WTC11 (cell line): ENCODE data around the gene PMM1. TPM values are rescaled to one million over a fixed set of nuclear protein-coding genes. Genes with fewer than 3 reads are reported as not detected.

Experiments
- ATAC-seq: fragments of 200-7000 bp; cut with Tn5 transposase; 2 replicates; pipeline ENCODE4 v1.10.0; 2021; ENCODE audit warnings: mild to moderate bottlenecking, moderate library complexity
- CTCF ChIA-PET: fragments of 300-600 bp; sonication (Branson Sonifier 250); formaldehyde crosslinking; loops from one replicate; lab custom pipeline; 2021; ENCODE audit warnings: antibody characterized with exemption; lab: Charles Lee
- POLR2A ChIA-PET: fragments of 350-600 bp; sonication (Branson Sonifier 250); formaldehyde crosslinking; loops from one replicate; lab custom pipeline; 2021; ENCODE audit warnings: antibody characterized with exemption; lab: Charles Lee
- DNase-seq: peaks from one replicate; pipeline ENCODE4 v3.0.0; 2021; ENCODE audit warnings: low spot score
- H3K27ac Mint-ChIP-seq: 2 replicates; pipeline ENCODE4 v1.8.0; 2021; ENCODE audit warnings: mixed read lengths
- H3K27me3 Mint-ChIP-seq: 2 replicates; pipeline ENCODE4 v1.8.0; 2021; ENCODE audit warnings: low read depth, mild to moderate bottlenecking, moderate library complexity, mixed read lengths
- H3K36me3 Mint-ChIP-seq: 2 replicates; pipeline ENCODE4 v1.8.0; 2021; ENCODE audit warnings: mixed read lengths
- H3K4me1 Mint-ChIP-seq: 2 replicates; pipeline ENCODE4 v1.8.0; 2022; ENCODE audit warnings: mixed read lengths
- H3K4me3 Mint-ChIP-seq: 2 replicates; pipeline ENCODE4 v1.8.0; 2021; ENCODE audit warnings: mild to moderate bottlenecking, moderate library complexity, mixed read lengths
- H3K9me3 Mint-ChIP-seq: 2 replicates; pipeline ENCODE4 v1.8.0; 2021; ENCODE audit warnings: mixed read lengths
- CREM ChIP-seq: sonication (generic); formaldehyde crosslinking; IDR thresholded peaks from 2 replicates; pipeline ENCODE4 v1.8.1; 2022; ENCODE audit warnings: mild to moderate bottlenecking, missing genetic modification reagents, moderate library complexity
- ELF4 ChIP-seq: sonication (generic); formaldehyde crosslinking; IDR thresholded peaks from 2 replicates; pipeline ENCODE4 v1.8.1; 2022; ENCODE audit warnings: low read depth, mild to moderate bottlenecking, moderate library complexity, missing genetic modification reagents
- GABPB1 ChIP-seq: sonication (generic); formaldehyde crosslinking; IDR thresholded peaks from 2 replicates; pipeline ENCODE4 v1.8.1; 2023; ENCODE audit warnings: mild to moderate bottlenecking, missing genetic modification reagents
- GRHL2 ChIP-seq: fragments of 250-450 bp; sonication (Bioruptor Pico); IDR thresholded peaks from 2 replicates; pipeline ENCODE4 v1.8.0; 2022; ENCODE audit warnings: mild to moderate bottlenecking, moderate library complexity; ENCODE audit not compliant: insufficient replicate concordance, severe bottlenecking
- JUN ChIP-seq: sonication (generic); formaldehyde crosslinking; IDR thresholded peaks from 2 replicates; pipeline ENCODE4 v1.8.0; 2023; ENCODE audit warnings: mild to moderate bottlenecking, missing genetic modification reagents
- MYBL2 ChIP-seq: sonication (generic); formaldehyde crosslinking; IDR thresholded peaks from 2 replicates; pipeline ENCODE4 v1.8.1; 2023; ENCODE audit warnings: mild to moderate bottlenecking, moderate library complexity, missing genetic modification reagents
- NR1H2 ChIP-seq: sonication (generic); formaldehyde crosslinking; IDR thresholded peaks from 2 replicates; pipeline ENCODE4 v1.9.0; 2021; ENCODE audit warnings: mild to moderate bottlenecking, moderate library complexity, missing genetic modification reagents
- OVOL2 ChIP-seq: fragments of 250-450 bp; sonication (Bioruptor Pico); IDR thresholded peaks from 2 replicates; pipeline ENCODE4 v1.9.0; 2021; ENCODE audit warnings: mild to moderate bottlenecking, borderline replicate concordance
- PRRX2 ChIP-seq: fragments of 250-450 bp; sonication (Bioruptor Pico); IDR thresholded peaks from 2 replicates; pipeline ENCODE4 v1.8.0; 2021; ENCODE audit warnings: mild to moderate bottlenecking
- RELA ChIP-seq: sonication (generic); formaldehyde crosslinking; IDR thresholded peaks from 2 replicates; pipeline ENCODE4 v1.8.1; 2022; ENCODE audit warnings: missing genetic modification reagents, mild to moderate bottlenecking, borderline replicate concordance
- SP1 ChIP-seq: sonication (generic); formaldehyde crosslinking; conservative IDR thresholded peaks from 2 replicates; pipeline ENCODE4 v1.8.1; 2022; ENCODE audit warnings: missing genetic modification reagents
- TEAD1 ChIP-seq: sonication (generic); formaldehyde crosslinking; IDR thresholded peaks from 2 replicates; pipeline ENCODE4 v1.8.0; 2022; ENCODE audit warnings: mild to moderate bottlenecking, missing genetic modification reagents
- ZBTB21 ChIP-seq: sonication (generic); formaldehyde crosslinking; IDR thresholded peaks from 2 replicates; pipeline ENCODE4 v1.8.1; 2023; ENCODE audit warnings: mild to moderate bottlenecking, missing genetic modification reagents, borderline replicate concordance
- ZNF138 ChIP-seq: sonication (generic); formaldehyde crosslinking; conservative IDR thresholded peaks from 2 replicates; pipeline ENCODE4 v1.8.1; 2022; ENCODE audit warnings: mild to moderate bottlenecking, moderate library complexity, missing genetic modification reagents
- ZNF317 ChIP-seq: sonication (generic); formaldehyde crosslinking; IDR thresholded peaks from 2 replicates; pipeline ENCODE4 v1.8.1; 2023; ENCODE audit warnings: low read depth, mild to moderate bottlenecking, moderate library complexity, missing genetic modification reagents, borderline replicate concordance
- total RNA-seq: library from RNA; stranded (reverse); gene quantifications from 3 replicates; pipeline ENCODE4 v1.2.3, GENCODE V29; 2021
- TF ChIP-seq, protein P1 (sequence below): sonication (generic); formaldehyde crosslinking; IDR thresholded peaks from 2 replicates; pipeline ENCODE4 v1.8.1; 2023; ENCODE audit warnings: mild to moderate bottlenecking, missing genetic modification reagents, borderline replicate concordance
- TF ChIP-seq, protein P2 (sequence below): sonication (generic); formaldehyde crosslinking; IDR thresholded peaks from 2 replicates; pipeline ENCODE4 v1.8.0; 2022; ENCODE audit warnings: mild to moderate bottlenecking, missing genetic modification reagents
- TF ChIP-seq, protein P3 (sequence below): sonication (generic); formaldehyde crosslinking; IDR thresholded peaks from 2 replicates; pipeline ENCODE4 v1.8.1; 2023; ENCODE audit warnings: mild to moderate bottlenecking, missing genetic modification reagents
- TF ChIP-seq, protein P4 (sequence below): sonication (generic); formaldehyde crosslinking; conservative IDR thresholded peaks from 2 replicates; pipeline ENCODE4 v1.8.1; 2022; ENCODE audit warnings: mild to moderate bottlenecking, missing genetic modification reagents
- TF ChIP-seq, protein P5 (sequence below): sonication (generic); formaldehyde crosslinking; IDR thresholded peaks from 2 replicates; pipeline ENCODE4 v1.8.0; 2023; ENCODE audit warnings: missing genetic modification reagents
- TF ChIP-seq, protein P6 (sequence below): sonication (generic); formaldehyde crosslinking; IDR thresholded peaks from 2 replicates; pipeline ENCODE4 v1.8.1; 2023; ENCODE audit warnings: mild to moderate bottlenecking, moderate library complexity, missing genetic modification reagents

Gene PMM1
- total RNA-seq, 1 experiment from 2014 or later, result 15.7 TPM

DNA sequence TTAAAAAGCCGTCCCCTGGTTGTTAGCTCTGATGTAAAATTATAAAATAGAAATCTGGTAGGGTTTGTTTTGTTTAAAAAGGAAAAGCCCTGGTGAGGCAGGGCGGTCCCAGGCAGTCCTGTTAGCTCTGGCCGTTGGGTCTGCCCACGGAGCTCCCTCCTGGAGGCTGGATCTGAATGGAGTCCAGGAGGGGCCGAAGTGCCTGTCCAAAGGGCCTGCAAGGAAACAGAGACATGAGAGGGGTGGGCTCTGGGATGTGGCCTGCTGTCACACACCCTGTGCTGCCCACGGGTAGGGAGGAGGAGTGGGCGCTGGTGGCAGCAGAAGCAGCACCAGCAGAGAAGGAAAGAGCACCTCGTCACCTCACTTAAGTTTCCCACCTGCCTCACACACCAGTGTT is 11.3 kb upstream of the PMM1 start (continued):
- TF ChIP-seq, protein P1, sequence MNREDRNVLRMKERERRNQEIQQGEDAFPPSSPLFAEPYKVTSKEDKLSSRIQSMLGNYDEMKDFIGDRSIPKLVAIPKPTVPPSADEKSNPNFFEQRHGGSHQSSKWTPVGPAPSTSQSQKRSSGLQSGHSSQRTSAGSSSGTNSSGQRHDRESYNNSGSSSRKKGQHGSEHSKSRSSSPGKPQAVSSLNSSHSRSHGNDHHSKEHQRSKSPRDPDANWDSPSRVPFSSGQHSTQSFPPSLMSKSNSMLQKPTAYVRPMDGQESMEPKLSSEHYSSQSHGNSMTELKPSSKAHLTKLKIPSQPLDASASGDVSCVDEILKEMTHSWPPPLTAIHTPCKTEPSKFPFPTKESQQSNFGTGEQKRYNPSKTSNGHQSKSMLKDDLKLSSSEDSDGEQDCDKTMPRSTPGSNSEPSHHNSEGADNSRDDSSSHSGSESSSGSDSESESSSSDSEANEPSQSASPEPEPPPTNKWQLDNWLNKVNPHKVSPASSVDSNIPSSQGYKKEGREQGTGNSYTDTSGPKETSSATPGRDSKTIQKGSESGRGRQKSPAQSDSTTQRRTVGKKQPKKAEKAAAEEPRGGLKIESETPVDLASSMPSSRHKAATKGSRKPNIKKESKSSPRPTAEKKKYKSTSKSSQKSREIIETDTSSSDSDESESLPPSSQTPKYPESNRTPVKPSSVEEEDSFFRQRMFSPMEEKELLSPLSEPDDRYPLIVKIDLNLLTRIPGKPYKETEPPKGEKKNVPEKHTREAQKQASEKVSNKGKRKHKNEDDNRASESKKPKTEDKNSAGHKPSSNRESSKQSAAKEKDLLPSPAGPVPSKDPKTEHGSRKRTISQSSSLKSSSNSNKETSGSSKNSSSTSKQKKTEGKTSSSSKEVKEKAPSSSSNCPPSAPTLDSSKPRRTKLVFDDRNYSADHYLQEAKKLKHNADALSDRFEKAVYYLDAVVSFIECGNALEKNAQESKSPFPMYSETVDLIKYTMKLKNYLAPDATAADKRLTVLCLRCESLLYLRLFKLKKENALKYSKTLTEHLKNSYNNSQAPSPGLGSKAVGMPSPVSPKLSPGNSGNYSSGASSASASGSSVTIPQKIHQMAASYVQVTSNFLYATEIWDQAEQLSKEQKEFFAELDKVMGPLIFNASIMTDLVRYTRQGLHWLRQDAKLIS (CRISPR knock-in tag), result no peak
- no peak for TF ChIP-seq NR1H2 (CRISPR knock-in tag)

DNA sequence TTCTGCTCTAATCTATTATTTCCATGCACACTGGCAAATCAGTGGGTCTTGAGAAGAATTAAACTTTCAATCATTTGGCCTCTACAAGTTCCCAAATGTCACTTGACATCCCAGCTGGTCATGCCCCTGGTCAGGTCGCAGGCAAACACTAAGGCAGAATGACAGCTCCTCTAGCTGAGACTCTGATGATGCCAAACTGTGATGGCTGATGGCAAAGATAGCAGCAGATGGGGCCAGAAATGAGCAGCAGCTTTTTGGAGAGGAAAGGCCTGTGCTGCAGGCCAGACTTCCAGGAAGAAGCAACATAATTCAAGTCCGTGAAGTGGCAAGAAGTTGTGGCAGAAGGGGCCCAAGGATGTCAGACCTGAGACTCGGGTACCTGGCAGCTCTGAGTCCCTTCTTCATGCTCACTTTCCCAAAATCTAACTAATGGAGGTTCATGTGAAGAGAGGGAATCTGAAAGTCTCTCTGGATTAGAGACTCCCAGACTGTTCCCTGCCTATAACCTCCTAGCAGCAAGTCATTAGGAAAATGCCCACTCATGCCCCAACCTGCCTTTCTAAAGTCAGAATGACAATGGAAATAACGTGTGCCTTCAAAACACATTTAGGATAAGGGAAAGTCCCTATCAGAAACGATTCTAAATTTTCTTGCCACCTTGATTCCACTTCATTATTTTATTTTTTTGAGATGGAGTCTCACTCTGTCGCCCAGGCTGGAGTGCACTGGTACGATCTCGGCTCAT is 9.4 kb upstream of the PMM1 start:
- no peak for ATAC-seq
- Mint-ChIP-seq H3K27ac (no peak overlapping the region), H3K4me1 (no peaks in the 10 kb centered on the region), H3K9me3 (no peaks in the 10 kb centered on the region), H3K36me3 (peaks cover 15% of the 10 kb centered on the region; the same call in 1 of the 2 replicates), H3K27me3 (peaks cover 11% of the 10 kb centered on the region; the same call in 1 of the 2 replicates), H3K4me3 (no peak overlapping the region)
- DNase-seq, result no peak
- no peak for TF ChIP-seq ZNF138 (CRISPR knock-in tag)
- TF ChIP-seq JUN (CRISPR knock-in tag), result no peak
- no peak for TF ChIP-seq RELA
- TF ChIP-seq NR1H2 (CRISPR knock-in tag), result no peak
- no peak for TF ChIP-seq TEAD1
- no peak for TF ChIP-seq ZBTB21 (CRISPR knock-in tag)
- TF ChIP-seq GABPB1 (CRISPR knock-in tag), result no peak
- TF ChIP-seq, protein P2, sequence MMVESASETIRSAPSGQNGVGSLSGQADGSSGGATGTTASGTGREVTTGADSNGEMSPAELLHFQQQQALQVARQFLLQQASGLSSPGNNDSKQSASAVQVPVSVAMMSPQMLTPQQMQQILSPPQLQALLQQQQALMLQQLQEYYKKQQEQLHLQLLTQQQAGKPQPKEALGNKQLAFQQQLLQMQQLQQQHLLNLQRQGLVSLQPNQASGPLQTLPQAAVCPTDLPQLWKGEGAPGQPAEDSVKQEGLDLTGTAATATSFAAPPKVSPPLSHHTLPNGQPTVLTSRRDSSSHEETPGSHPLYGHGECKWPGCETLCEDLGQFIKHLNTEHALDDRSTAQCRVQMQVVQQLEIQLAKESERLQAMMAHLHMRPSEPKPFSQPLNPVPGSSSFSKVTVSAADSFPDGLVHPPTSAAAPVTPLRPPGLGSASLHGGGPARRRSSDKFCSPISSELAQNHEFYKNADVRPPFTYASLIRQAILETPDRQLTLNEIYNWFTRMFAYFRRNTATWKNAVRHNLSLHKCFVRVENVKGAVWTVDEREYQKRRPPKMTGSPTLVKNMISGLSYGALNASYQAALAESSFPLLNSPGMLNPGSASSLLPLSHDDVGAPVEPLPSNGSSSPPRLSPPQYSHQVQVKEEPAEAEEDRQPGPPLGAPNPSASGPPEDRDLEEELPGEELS (CRISPR knock-in tag), result no peak
- no peak for TF ChIP-seq CREM (CRISPR knock-in tag)
- TF ChIP-seq, protein P3, sequence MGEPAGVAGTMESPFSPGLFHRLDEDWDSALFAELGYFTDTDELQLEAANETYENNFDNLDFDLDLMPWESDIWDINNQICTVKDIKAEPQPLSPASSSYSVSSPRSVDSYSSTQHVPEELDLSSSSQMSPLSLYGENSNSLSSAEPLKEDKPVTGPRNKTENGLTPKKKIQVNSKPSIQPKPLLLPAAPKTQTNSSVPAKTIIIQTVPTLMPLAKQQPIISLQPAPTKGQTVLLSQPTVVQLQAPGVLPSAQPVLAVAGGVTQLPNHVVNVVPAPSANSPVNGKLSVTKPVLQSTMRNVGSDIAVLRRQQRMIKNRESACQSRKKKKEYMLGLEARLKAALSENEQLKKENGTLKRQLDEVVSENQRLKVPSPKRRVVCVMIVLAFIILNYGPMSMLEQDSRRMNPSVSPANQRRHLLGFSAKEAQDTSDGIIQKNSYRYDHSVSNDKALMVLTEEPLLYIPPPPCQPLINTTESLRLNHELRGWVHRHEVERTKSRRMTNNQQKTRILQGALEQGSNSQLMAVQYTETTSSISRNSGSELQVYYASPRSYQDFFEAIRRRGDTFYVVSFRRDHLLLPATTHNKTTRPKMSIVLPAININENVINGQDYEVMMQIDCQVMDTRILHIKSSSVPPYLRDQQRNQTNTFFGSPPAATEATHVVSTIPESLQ, result no peak
- TF ChIP-seq ELF4, result no peak
- CTCF ChIA-PET, result interaction anchor here (0.7 to 3.3 kb wide), 4 partner anchors 10 to 72 kb away, joined by 3 to 47 read pairs (median 33); partner anchors contain the start of genes DESI1, PMM1 and XRCC6
- POLR2A ChIA-PET, result interaction anchor here (1.2 kb wide), 1 partner anchor 10 kb away, joined by 4 read pairs; the partner anchor contains the start of gene PMM1

DNA sequence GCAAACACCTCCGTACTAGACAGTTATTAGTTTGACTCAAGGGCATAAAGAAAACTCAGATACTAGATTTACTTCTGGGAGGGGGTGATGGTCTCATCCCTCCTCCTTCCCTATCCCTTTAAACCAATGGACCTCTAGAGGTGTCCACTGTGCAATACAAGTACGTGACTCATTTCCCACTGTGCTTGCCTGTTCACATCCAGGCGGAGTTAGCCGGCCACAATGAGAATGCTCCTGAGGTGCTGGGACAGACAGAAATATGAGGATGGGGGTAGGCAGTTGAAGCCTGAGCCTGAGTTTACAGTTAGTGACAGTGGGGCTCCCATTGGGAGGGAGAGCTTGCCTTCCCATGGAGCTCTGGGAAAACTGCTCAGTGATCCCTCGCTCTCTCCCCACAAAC is 8.4 kb upstream of the PMM1 start:
- Mint-ChIP-seq H3K9me3 (no peaks in the 10 kb centered on the region; the same call in 1 of the 2 replicates), H3K4me3 (no peak overlapping the region), H3K27ac (no peak overlapping the region; the same call in 1 of the 2 replicates), H3K4me1 (no peaks in the 10 kb centered on the region), H3K27me3 (peaks cover 11% of the 10 kb centered on the region; the same call in 1 of the 2 replicates), H3K36me3 (peaks cover 12% of the 10 kb centered on the region; the same call in 1 of the 2 replicates)
- ChIA-PET CTCF (interaction anchor here (0.5 to 3.3 kb wide), 16 partner anchors 8 to 216 kb away, joined by 3 to 47 read pairs (median 6); partner anchors contain the start of genes DESI1, PMM1, TEF and XRCC6), POLR2A (interaction anchor here (0.9 to 1.4 kb wide), 3 partner anchors 9 to 195 kb away, joined by 3 to 4 read pairs (median 3); partner anchors contain the start of gene PMM1)
- ATAC-seq, result no peak
- no peak for DNase-seq
- TF ChIP-seq MYBL2 (CRISPR knock-in tag) (no peak), SP1 (CRISPR knock-in tag) (no peak), PRRX2 (CRISPR knock-in tag) (no peak), ZNF317 (CRISPR knock-in tag) (no peak), OVOL2 (CRISPR knock-in tag) (no peak), GRHL2 (no peak)
- TF ChIP-seq, protein P4, sequence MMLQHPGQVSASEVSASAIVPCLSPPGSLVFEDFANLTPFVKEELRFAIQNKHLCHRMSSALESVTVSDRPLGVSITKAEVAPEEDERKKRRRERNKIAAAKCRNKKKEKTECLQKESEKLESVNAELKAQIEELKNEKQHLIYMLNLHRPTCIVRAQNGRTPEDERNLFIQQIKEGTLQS, result no peak
- TF ChIP-seq, protein P5, sequence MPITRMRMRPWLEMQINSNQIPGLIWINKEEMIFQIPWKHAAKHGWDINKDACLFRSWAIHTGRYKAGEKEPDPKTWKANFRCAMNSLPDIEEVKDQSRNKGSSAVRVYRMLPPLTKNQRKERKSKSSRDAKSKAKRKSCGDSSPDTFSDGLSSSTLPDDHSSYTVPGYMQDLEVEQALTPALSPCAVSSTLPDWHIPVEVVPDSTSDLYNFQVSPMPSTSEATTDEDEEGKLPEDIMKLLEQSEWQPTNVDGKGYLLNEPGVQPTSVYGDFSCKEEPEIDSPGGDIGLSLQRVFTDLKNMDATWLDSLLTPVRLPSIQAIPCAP (CRISPR knock-in tag), result no peak
- TF ChIP-seq, protein P6, sequence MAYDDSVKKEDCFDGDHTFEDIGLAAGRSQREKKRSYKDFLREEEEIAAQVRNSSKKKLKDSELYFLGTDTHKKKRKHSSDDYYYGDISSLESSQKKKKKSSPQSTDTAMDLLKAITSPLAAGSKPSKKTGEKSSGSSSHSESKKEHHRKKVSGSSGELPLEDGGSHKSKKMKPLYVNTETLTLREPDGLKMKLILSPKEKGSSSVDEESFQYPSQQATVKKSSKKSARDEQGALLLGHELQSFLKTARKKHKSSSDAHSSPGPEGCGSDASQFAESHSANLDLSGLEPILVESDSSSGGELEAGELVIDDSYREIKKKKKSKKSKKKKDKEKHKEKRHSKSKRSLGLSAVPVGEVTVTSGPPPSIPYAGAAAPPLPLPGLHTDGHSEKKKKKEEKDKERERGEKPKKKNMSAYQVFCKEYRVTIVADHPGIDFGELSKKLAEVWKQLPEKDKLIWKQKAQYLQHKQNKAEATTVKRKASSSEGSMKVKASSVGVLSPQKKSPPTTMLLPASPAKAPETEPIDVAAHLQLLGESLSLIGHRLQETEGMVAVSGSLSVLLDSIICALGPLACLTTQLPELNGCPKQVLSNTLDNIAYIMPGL (CRISPR knock-in tag), result no peak
